GM23248 (cell line): ENCODE results near the gene MAGEF1.

ENCODE experiments used
- EZH2 ChIP-seq: fragments of 200-600 bp; sonication (generic); IDR thresholded peaks from 2 replicates; pipeline ENCODE4 v1.6.1; 2018; ENCODE audit warnings: antibody characterized with exemption, mild to moderate bottlenecking; ENCODE audit not compliant: insufficient read depth, poor library complexity, severe bottlenecking
- EZH2phosphoT487 ChIP-seq: fragments of 200-600 bp; sonication (generic); IDR thresholded peaks from 2 replicates; pipeline ENCODE4 v1.6.1; 2018; ENCODE audit warnings: antibody characterized with exemption, moderate library complexity, mild to moderate bottlenecking, low read depth; ENCODE audit not compliant: insufficient read depth

DNA sequence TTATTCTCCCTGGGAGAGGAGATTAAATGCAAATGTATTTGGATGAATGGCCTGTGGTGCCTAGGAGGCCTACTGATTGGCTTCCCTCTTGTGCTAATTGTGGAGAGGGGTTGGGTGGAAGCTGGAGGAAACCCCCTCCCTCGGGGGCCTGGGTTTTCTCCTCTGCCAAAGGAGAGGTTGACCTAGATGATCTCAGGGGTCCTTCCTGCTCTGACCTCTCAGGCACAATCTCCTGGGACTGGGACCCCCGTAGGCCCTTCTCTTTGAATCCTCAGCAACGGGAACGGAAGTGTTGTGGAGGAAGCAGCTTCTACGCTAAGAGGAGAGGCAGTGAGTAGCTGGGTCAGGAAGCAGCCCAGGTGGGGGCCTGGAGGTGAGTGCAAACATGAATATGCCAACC, 40.5 kb upstream of the MAGEF1 start:
- TF ChIP-seq EZH2phosphoT487, result no peak
- TF ChIP-seq EZH2, result no peak
